Measurements from ENCODE around the gene B4GALT1.
A peak's percentile ranks its signal among the peaks of the same experiment; 100 is the strongest.

B4GALT1 gene

DNA sequence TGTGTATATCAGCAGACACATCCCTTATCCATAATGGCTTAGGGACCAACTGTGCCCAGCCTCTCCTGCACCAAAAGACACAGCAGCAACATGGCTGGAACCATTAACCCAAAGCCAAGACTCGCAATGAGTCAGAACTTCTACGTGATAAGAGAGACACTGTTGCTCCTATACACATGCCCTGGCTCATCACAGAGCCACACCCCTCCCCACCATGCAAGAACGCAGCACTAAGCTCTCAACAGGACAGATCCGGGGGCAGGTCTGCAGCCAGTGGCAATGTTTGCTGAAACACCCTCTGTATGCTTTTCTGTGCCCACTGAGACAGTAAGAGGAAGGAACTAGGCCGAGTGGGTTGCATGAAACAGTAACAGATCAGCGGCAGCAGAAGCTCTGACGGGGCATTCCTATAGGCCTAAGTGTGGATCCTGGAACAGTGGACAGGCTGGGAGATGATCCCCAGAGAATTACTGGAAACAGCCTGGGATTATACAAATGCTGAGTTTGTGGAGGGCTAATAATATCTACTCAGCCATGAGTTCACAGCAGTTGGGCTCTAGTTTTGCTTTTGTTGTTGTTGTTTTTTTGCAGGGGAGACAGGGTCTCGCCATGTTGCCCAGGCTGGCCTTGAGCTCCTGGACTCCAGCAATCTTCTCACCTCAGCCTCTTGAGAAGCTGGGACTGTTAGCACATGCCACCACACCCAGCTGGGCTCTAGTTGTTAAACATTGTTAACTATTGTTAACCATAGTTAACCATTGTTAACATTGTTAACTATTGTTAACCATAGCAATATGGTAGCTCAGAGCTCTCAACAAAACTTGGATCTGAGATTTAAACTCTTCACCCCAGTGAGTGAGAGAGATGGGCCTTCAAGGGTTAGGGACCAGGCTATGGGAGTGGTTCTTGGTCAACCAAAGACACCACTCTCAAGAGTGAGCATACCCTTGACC lies 41.0 kb downstream of the B4GALT1 start:
- H3K4me2 ChIP-seq (ENCODE audit: low read length, poor library complexity, severe bottlenecking) = peak overlapping the region; percentile 5
- H2AK5ac ChIP-seq (ENCODE audit: low read length, severe bottlenecking) = peak overlapping the region; percentile 15
- H3K14ac ChIP-seq (ENCODE audit: low read length in 2 of 2) = no peak overlapping the region
- peaks cover 37% of the 10 kb centered on the region for H3K79me1 ChIP-seq (replicated peaks; ENCODE audit: low read length, poor library complexity, severe bottlenecking)
- no peak overlapping the region for H2BK15ac ChIP-seq (ENCODE audit: low read depth, poor library complexity, severe bottlenecking)
- H4K8ac ChIP-seq (ENCODE audit: low read length) = no peak overlapping the region
- H3K27ac ChIP-seq (ENCODE audit: low read length, poor library complexity, severe bottlenecking) = peak overlapping the region; percentile 34
- no peak overlapping the region for H2AFZ ChIP-seq (ENCODE audit: low read depth, low read length)
- H3K23ac ChIP-seq (ENCODE audit: low read length in 2 of 2) = no peak overlapping the region
- H3K4ac ChIP-seq (ENCODE audit: low read depth in 1 of 2, low read length in 2 of 2) = no peak overlapping the region
- no peak overlapping the region for H3K18ac ChIP-seq (ENCODE audit: low read depth in 1 of 2, low read length in 2 of 2)
- H2BK120ac ChIP-seq (ENCODE audit: low read depth, low read length) = no peak overlapping the region
- no peak overlapping the region for H4K91ac ChIP-seq (ENCODE audit: low read length)
- no peaks in the 10 kb centered on the region for H3K27me3 ChIP-seq (ENCODE audit: control insufficient read depth in 1 of 2, insufficient read depth in 1 of 2, low read length in 2 of 2)
- H2BK12ac ChIP-seq (ENCODE audit: low read length in 2 of 2) = no peak overlapping the region
- DNase-seq = no peak
- 93% methylated on average over 8 of the region's 8 CpGs for WGBS
- H3K4me3 ChIP-seq (ENCODE audit: insufficient read depth in 1 of 2, low read depth in 1 of 2, low read length in 2 of 2) = no peak overlapping the region
- no peaks in the 10 kb centered on the region for H3K9me3 ChIP-seq (ENCODE audit: control insufficient read depth, low read length)
- peaks cover 23 to 46% of the 10 kb centered on the region in 2 experiments for H3K36me3 ChIP-seq (ENCODE audit: control insufficient read depth in 1 of 2, insufficient read depth in 2 of 2, low read depth in 1 of 2, low read length in 2 of 2)
- peaks cover 31% of the 10 kb centered on the region for H3K4me1 ChIP-seq (ENCODE audit: control insufficient read depth, insufficient read depth, low read depth, low read length)
- H3K9ac ChIP-seq (ENCODE audit: low read length) = no peak overlapping the region
- no peak overlapping the region for H2BK5ac ChIP-seq (ENCODE audit: low read depth, low read length, poor library complexity, severe bottlenecking)

DNA sequence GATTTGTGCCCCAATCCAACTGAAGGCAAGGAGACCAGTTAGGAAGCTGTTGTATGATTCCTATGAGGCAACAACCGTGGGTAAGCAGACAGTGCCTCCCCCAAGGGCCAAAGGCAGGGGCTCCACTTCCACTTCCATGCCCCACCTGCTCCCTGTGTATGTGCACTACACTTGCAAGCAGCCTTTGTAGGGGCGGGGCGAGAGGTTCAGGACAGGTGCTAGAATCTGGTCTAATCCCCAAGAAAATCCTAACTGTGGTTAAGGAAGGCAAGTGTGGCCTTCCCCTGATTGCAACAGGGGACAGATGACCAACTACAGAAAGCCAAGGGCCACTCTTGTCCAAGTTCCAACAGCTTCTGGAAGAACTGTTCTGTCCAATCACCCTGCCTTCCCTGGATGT lies 41.7 kb downstream of the B4GALT1 start:
- H2BK12ac ChIP-seq (ENCODE audit: low read length in 2 of 2) = no peak overlapping the region
- H2AK5ac ChIP-seq (ENCODE audit: low read length, severe bottlenecking) = peak overlapping the region; percentile 15
- no peak overlapping the region for H3K4ac ChIP-seq (ENCODE audit: low read depth in 1 of 2, low read length in 2 of 2)
- 100% methylated on average over 3 of the region's 3 CpGs for WGBS
- H2BK120ac ChIP-seq (ENCODE audit: low read depth, low read length) = no peak overlapping the region
- no peak overlapping the region for H3K23ac ChIP-seq (ENCODE audit: low read length in 2 of 2)
- peaks cover 25% of the 10 kb centered on the region for H3K4me1 ChIP-seq (ENCODE audit: control insufficient read depth, insufficient read depth, low read depth, low read length)
- H2BK5ac ChIP-seq (ENCODE audit: low read depth, low read length, poor library complexity, severe bottlenecking) = no peak overlapping the region
- H3K4me2 ChIP-seq (ENCODE audit: low read length, poor library complexity, severe bottlenecking) = no peak overlapping the region
- no peak overlapping the region for H2AFZ ChIP-seq (ENCODE audit: low read depth, low read length)
- no peak for DNase-seq
- peaks cover 35% of the 10 kb centered on the region for H3K79me1 ChIP-seq (replicated peaks; ENCODE audit: low read length, poor library complexity, severe bottlenecking)
- no peak overlapping the region for H3K18ac ChIP-seq (ENCODE audit: low read depth in 1 of 2, low read length in 2 of 2)
- H3K9ac ChIP-seq (ENCODE audit: low read length) = no peak overlapping the region
- no peak overlapping the region for H3K4me3 ChIP-seq (ENCODE audit: insufficient read depth in 1 of 2, low read depth in 1 of 2, low read length in 2 of 2)
- peaks cover 18 to 46% of the 10 kb centered on the region in 2 experiments for H3K36me3 ChIP-seq (ENCODE audit: control insufficient read depth in 1 of 2, insufficient read depth in 2 of 2, low read depth in 1 of 2, low read length in 2 of 2)
- H4K8ac ChIP-seq (ENCODE audit: low read length) = no peak overlapping the region
- H3K14ac ChIP-seq (ENCODE audit: low read length in 2 of 2) = no peak overlapping the region
- no peaks in the 10 kb centered on the region for H3K27me3 ChIP-seq (ENCODE audit: control insufficient read depth in 1 of 2, insufficient read depth in 1 of 2, low read length in 2 of 2)
- H2BK15ac ChIP-seq (ENCODE audit: low read depth, poor library complexity, severe bottlenecking) = no peak overlapping the region
- no peak overlapping the region for H3K27ac ChIP-seq (ENCODE audit: low read length, poor library complexity, severe bottlenecking)
- H4K91ac ChIP-seq (ENCODE audit: low read length) = no peak overlapping the region
- no peaks in the 10 kb centered on the region for H3K9me3 ChIP-seq (ENCODE audit: control insufficient read depth, low read length)

DNA sequence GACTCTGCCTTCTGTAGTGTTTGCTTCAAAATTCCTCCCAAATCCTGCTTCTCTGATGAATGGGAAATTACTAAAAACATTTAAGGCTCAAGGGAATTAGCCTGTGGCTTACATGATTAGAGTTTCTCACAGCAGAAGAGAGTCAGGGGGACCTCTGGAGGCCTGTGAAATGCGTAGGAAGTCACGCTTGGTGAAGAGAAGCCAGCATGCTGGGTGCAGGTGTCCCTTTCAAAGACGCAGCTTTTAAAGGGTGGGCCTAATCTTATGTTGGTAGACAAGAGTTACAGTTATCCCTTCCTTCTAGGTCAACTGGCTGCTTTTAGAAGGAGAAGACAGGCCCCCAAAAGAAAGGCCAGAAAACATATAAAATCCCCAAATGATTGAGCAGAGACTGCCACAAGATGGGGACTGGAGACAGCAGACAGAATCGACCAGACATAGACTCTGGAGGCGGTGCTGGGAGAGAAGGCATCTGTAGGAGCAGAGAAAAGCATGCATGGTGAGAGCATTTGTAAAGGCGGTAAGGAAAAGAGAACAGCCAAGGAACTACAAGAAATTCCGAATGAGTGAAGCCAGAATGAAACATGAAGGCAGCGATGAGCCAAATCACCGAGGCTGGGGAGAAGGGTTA lies 42.3 kb downstream of the B4GALT1 start:
- Histone ChIP-seq H2BK120ac (ENCODE audit: low read depth, low read length) (no peak overlapping the region), H3K4me2 (ENCODE audit: low read length, poor library complexity, severe bottlenecking) (no peak overlapping the region), H2AFZ (ENCODE audit: low read depth, low read length) (no peak overlapping the region), H4K8ac (ENCODE audit: low read length) (no peak overlapping the region), H4K91ac (ENCODE audit: low read length) (no peak overlapping the region), H3K23ac (ENCODE audit: low read length in 2 of 2) (no peak overlapping the region), H3K27me3 (ENCODE audit: control insufficient read depth in 1 of 2, insufficient read depth in 1 of 2, low read length in 2 of 2) (no peaks in the 10 kb centered on the region), H3K79me1 (replicated peaks; ENCODE audit: low read length, poor library complexity, severe bottlenecking) (peaks cover 39% of the 10 kb centered on the region), H3K4ac (ENCODE audit: low read depth in 1 of 2, low read length in 2 of 2) (no peak overlapping the region), H3K14ac (ENCODE audit: low read length in 2 of 2) (no peak overlapping the region), H3K4me1 (ENCODE audit: control insufficient read depth, insufficient read depth, low read depth, low read length) (peaks cover 22% of the 10 kb centered on the region), H3K36me3 (ENCODE audit: control insufficient read depth in 1 of 2, insufficient read depth in 2 of 2, low read depth in 1 of 2, low read length in 2 of 2) (peaks cover 18 to 47% of the 10 kb centered on the region in 2 experiments), H2BK12ac (ENCODE audit: low read length in 2 of 2) (no peak overlapping the region), H2BK5ac (ENCODE audit: low read depth, low read length, poor library complexity, severe bottlenecking) (no peak overlapping the region), H3K9me3 (ENCODE audit: control insufficient read depth, low read length) (no peaks in the 10 kb centered on the region), H3K4me3 (ENCODE audit: insufficient read depth in 1 of 2, low read depth in 1 of 2, low read length in 2 of 2) (no peak overlapping the region), H3K27ac (ENCODE audit: low read length, poor library complexity, severe bottlenecking) (no peak overlapping the region), H2BK15ac (ENCODE audit: low read depth, poor library complexity, severe bottlenecking) (no peak overlapping the region), H3K18ac (ENCODE audit: low read depth in 1 of 2, low read length in 2 of 2) (no peak overlapping the region), H3K9ac (ENCODE audit: low read length) (no peak overlapping the region), H2AK5ac (ENCODE audit: low read length, severe bottlenecking) (no peak overlapping the region)
- 92% methylated on average over 9 of the region's 9 CpGs for WGBS
- DNase-seq = no peak

GRCh38 chr9:33124046-33124445 lies 43.1 kb downstream of the B4GALT1 start:
- Histone ChIP-seq H3K4me1 (ENCODE audit: control insufficient read depth, insufficient read depth, low read depth, low read length) (peaks cover 18% of the 10 kb centered on the region), H2BK120ac (ENCODE audit: low read depth, low read length) (no peak overlapping the region), H2AK5ac (ENCODE audit: low read length, severe bottlenecking) (peak overlapping the region; percentile 37), H3K14ac (ENCODE audit: low read length in 2 of 2) (no peak overlapping the region), H3K36me3 (ENCODE audit: control insufficient read depth in 1 of 2, insufficient read depth in 2 of 2, low read depth in 1 of 2, low read length in 2 of 2) (peaks cover 22 to 46% of the 10 kb centered on the region in 2 experiments), H4K91ac (ENCODE audit: low read length) (no peak overlapping the region), H3K18ac (ENCODE audit: low read depth in 1 of 2, low read length in 2 of 2) (no peak overlapping the region), H3K27me3 (ENCODE audit: control insufficient read depth in 1 of 2, insufficient read depth in 1 of 2, low read length in 2 of 2) (no peaks in the 10 kb centered on the region), H3K4ac (ENCODE audit: low read depth in 1 of 2, low read length in 2 of 2) (no peak overlapping the region), H3K23ac (ENCODE audit: low read length in 2 of 2) (no peak overlapping the region), H2BK12ac (ENCODE audit: low read length in 2 of 2) (no peak overlapping the region), H3K9ac (ENCODE audit: low read length) (no peak overlapping the region), H2AFZ (ENCODE audit: low read depth, low read length) (no peak overlapping the region), H3K4me3 (ENCODE audit: insufficient read depth in 1 of 2, low read depth in 1 of 2, low read length in 2 of 2) (no peak overlapping the region), H2BK5ac (ENCODE audit: low read depth, low read length, poor library complexity, severe bottlenecking) (no peak overlapping the region), H3K27ac (ENCODE audit: low read length, poor library complexity, severe bottlenecking) (no peak overlapping the region), H3K9me3 (ENCODE audit: control insufficient read depth, low read length) (no peaks in the 10 kb centered on the region), H4K8ac (ENCODE audit: low read length) (no peak overlapping the region), H3K79me1 (replicated peaks; ENCODE audit: low read length, poor library complexity, severe bottlenecking) (peaks cover 36% of the 10 kb centered on the region), H3K4me2 (ENCODE audit: low read length, poor library complexity, severe bottlenecking) (no peak overlapping the region), H2BK15ac (ENCODE audit: low read depth, poor library complexity, severe bottlenecking) (no peak overlapping the region)
- WGBS = 95% methylated on average over 5 of the region's 5 CpGs
- no peak for DNase-seq

All from mesenchymal stem cell (in vitro differentiated cells and primary cell).